Lower lobe of right lung (tissue), 2 donors: ENCODE results near the gene PLXNA1. TPM values are rescaled to one million over a fixed set of nuclear protein-coding genes. Genes with fewer than 3 reads are reported as not detected.

ENCODE experiments used
- ATAC-seq, 2 donors: fragments of 200-7000 bp; cut with Tn5 transposase; one replicate each; pipeline ENCODE4 v1.9.1; 2020 to 2022; ENCODE audit warnings: mild to moderate bottlenecking in 2 of 2, moderate library complexity in 2 of 2
- DNase-seq: peaks from one replicate; pipeline ENCODE4 v3.0.0-alpha.2; 2020
- H3K27ac ChIP-seq: fragments of 200-600 bp; one replicate; pipeline ENCODE4 v1.8.0; 2022
- H3K27me3 ChIP-seq: fragments of 200-600 bp; one replicate; pipeline ENCODE4 v1.8.0; 2022; ENCODE audit warnings: low read depth
- H3K36me3 ChIP-seq: fragments of 200-600 bp; one replicate; pipeline ENCODE4 v1.8.0; 2022; ENCODE audit warnings: mild to moderate bottlenecking
- H3K4me1 ChIP-seq: fragments of 200-600 bp; one replicate; pipeline ENCODE4 v1.8.0; 2022
- H3K4me3 ChIP-seq: fragments of 200-600 bp; one replicate; pipeline ENCODE4 v1.8.0; 2022; ENCODE audit warnings: mild to moderate bottlenecking
- H3K9me3 ChIP-seq: fragments of 200-600 bp; one replicate; pipeline ENCODE4 v1.8.0; 2022
- intact Hi-C: fragments of 100-400 bp; cut with DNase I; formaldehyde crosslinking; loops from one replicate; pipeline ENCODE4 v1.11.0; 2022
- total RNA-seq: library from RNA; stranded (reverse); fragmentation: NEBNext Ultra II Directional; extraction: Animal tissue kit (Norgen Biotek cat#: 25700); gene quantifications from one replicate; pipeline ENCODE4 v1.2.1, GENCODE V29; 2021
- TF ChIP-seq, protein P1 (sequence below): fragments of 200-600 bp; IDR thresholded peaks from one replicate; pipeline ENCODE4 v1.8.0; 2022; ENCODE audit warnings: antibody characterized with exemption, mild to moderate bottlenecking
- donor health status: DM: no; HTN: yes; CAD: no; lungs with severe emphysema.

The PLXNA1 gene
- total RNA-seq, 1 donor from 2014 or later: 48.1 TPM

DNA sequence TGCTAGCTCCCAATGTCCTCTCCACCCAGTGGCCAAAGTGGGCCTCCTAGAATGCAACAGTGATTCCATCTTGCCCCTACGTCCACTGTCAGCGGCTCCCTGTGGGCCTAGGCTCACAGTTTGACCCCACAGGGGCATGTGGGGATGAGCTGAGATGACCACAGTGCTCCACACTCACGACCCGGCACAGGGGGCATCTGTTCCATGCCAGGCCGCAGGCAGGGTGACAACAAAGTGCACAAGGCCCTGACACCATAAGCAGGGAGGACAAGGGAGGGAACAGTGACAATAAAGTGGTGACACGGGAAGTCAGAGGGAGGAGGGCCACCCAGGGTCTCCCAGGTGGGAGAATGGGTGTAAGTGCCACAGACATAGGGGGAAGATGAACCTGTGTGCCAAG lies 5.1 kb upstream of the PLXNA1 start:
- peaks cover 8% of the 10 kb centered on the region for H3K9me3 ChIP-seq
- H3K27ac ChIP-seq: no peak overlapping the region
- H3K27me3 ChIP-seq: no peaks in the 10 kb centered on the region
- intact Hi-C loops: no loop called here
- peaks cover 7% of the 10 kb centered on the region for H3K4me1 ChIP-seq
- no peaks in the 10 kb centered on the region for H3K36me3 ChIP-seq
- no peak for DNase-seq
- no peak for ATAC-seq
- TF ChIP-seq, protein P1, sequence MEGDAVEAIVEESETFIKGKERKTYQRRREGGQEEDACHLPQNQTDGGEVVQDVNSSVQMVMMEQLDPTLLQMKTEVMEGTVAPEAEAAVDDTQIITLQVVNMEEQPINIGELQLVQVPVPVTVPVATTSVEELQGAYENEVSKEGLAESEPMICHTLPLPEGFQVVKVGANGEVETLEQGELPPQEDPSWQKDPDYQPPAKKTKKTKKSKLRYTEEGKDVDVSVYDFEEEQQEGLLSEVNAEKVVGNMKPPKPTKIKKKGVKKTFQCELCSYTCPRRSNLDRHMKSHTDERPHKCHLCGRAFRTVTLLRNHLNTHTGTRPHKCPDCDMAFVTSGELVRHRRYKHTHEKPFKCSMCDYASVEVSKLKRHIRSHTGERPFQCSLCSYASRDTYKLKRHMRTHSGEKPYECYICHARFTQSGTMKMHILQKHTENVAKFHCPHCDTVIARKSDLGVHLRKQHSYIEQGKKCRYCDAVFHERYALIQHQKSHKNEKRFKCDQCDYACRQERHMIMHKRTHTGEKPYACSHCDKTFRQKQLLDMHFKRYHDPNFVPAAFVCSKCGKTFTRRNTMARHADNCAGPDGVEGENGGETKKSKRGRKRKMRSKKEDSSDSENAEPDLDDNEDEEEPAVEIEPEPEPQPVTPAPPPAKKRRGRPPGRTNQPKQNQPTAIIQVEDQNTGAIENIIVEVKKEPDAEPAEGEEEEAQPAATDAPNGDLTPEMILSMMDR: no peak
- H3K4me3 ChIP-seq: no peak overlapping the region

DNA sequence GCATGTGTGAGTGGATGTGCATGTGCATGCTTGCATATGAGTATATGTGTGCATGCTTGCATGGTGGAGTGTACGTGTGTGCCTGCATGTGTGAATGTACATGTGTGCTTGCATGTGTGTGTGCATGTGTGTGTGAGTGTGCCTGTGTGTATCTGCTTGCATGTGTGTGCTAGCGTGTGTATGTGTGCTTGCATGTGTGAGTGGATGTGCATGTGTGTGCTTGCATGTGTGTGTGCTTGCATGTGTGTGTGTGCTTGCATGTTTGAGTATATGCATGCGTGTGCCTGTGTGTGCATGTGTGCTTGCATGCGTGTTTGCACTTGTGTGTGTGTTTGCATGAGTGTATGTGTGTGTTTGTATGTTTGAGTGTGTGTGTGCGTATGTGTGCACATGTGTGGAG lies 4.6 kb upstream of the PLXNA1 start:
- TF ChIP-seq, protein P1: no peak
- Histone ChIP-seq H3K9me3 (peaks cover 8% of the 10 kb centered on the region), H3K4me3 (no peak overlapping the region), H3K27ac (no peak overlapping the region), H3K4me1 (peaks cover 7% of the 10 kb centered on the region), H3K27me3 (no peaks in the 10 kb centered on the region), H3K36me3 (no peaks in the 10 kb centered on the region)
- ATAC-seq: no peak
- intact Hi-C loops: no loop called here
- no peak for DNase-seq

DNA sequence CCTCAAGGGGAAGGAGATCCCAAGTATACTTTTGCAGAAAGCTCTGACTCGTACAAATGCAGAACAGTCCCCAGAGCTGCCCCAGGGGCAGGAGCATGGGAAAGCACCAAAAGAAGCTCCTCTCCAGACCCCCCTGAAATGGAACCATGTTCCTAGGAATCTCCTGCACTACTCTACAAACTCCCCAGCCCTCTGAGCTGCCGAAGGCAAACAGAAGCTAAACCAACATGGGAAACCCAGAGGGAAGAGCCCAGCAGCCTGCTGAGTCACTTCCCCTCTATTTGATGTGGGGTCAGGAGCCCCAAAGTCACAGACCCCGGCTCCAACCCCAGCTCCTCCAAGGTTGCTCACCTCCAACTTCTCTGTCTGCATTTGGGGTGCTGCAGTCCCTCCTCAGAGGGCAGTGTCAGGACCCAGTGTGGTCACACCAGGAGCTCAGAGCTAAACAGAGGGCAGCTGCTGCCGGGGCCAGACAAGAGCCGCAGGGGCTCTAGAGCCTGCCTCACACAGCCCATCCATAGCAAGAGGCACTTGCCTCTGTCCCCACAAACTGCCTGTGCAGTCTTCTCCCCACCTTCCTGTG lies 3.8 kb upstream of the PLXNA1 start:
- intact Hi-C loops: no loop called here
- Histone ChIP-seq H3K27ac (no peak overlapping the region), H3K27me3 (no peaks in the 10 kb centered on the region), H3K4me3 (no peak overlapping the region), H3K4me1 (peaks cover 10% of the 10 kb centered on the region), H3K36me3 (no peaks in the 10 kb centered on the region), H3K9me3 (peaks cover 8% of the 10 kb centered on the region)
- TF ChIP-seq, protein P1: no peak
- DNase-seq (no peak), ATAC-seq (no peak)

DNA sequence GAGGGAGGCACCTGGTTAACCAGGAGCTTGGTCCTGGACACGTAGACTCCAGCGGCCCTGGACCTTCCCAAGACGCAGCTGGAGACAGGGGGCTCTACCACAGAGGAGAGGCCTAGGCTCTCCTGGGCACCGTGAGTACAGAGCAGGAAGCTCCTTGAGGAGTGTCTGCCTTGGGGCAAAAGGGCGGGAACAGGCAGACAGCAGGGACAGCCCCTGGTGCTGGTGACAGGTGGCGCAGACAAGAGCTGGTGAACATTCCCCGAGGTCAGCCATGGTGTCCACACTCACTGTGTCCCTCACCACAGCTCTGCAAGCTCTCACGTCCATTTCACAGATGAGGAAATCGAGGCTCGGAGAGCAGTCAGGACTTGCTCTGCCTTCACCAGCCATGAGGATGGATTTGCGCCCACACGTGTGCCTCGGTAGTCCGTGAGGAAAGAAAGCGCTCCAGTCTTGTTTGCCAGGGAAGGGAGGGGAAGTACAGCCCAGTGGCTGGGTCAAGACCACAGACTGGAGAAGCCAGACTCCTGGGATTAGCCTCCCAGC lies 2.6 kb upstream of the PLXNA1 start:
- Histone ChIP-seq H3K27ac (no peak overlapping the region), H3K9me3 (no peaks in the 10 kb centered on the region), H3K4me3 (no peak overlapping the region), H3K36me3 (no peaks in the 10 kb centered on the region), H3K27me3 (no peaks in the 10 kb centered on the region), H3K4me1 (peaks cover 17% of the 10 kb centered on the region)
- TF ChIP-seq, protein P1: no peak
- DNase-seq: no peak
- intact Hi-C loops: loop anchor here (5.0 kb wide), 1 partner anchor 228 kb away; no protein-coding TSS in a partner anchor
- no peak for ATAC-seq

DNA sequence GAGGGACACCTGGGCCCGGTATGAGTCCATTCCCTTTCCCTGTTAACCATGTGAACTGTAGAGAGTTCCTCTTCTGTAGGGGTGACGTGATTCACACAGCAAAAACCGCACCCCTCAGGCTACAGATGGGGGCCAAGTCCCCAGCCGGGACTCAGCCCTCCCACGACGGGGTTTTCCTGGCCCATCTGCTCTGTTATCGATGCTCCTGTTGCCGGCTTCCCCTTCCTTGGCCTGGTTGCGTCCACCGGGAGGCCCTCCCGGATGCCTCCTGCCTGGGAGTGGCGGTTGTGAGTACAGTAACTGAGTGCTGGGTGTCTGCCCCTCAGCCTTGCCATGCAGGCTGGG lies 817 bp upstream of the PLXNA1 start:
- peak overlapping the region; percentile 56 for H3K4me3 ChIP-seq
- H3K9me3 ChIP-seq: no peaks in the 10 kb centered on the region
- H3K36me3 ChIP-seq: no peaks in the 10 kb centered on the region
- DNase-seq (no peak), ATAC-seq (peak; percentile 24 to 25)
- no peaks in the 10 kb centered on the region for H3K27me3 ChIP-seq
- peaks cover 26% of the 10 kb centered on the region for H3K4me1 ChIP-seq
- intact Hi-C loops: loop anchor here (5.0 kb wide), 1 partner anchor 230 kb away; no protein-coding TSS in a partner anchor
- H3K27ac ChIP-seq: peak overlapping the region; percentile 83
- TF ChIP-seq, protein P1: no peak
